Ishikawa (cell line): ENCODE results near the gene MELTF.

Source experiments
- EP300 ChIP-seq: IDR thresholded peaks from 2 replicates; pipeline ENCODE4 v1.6.1; 2012; ENCODE audit warnings: borderline replicate concordance
- MAX ChIP-seq: IDR thresholded peaks from 2 replicates; pipeline ENCODE4 v1.6.1; 2012
- RAD21 ChIP-seq: IDR thresholded peaks from 2 replicates; pipeline ENCODE4 v1.6.1; 2012; ENCODE audit warnings: low read depth
- REST ChIP-seq: IDR thresholded peaks from 2 replicates; pipeline ENCODE4 v1.6.1; 2012; ENCODE audit warnings: low read depth, mild to moderate bottlenecking
- TAF1 ChIP-seq: IDR thresholded peaks from 2 replicates; pipeline ENCODE4 v1.6.1; 2012; ENCODE audit warnings: low read depth, mild to moderate bottlenecking
- USF1 ChIP-seq: IDR thresholded peaks from 2 replicates; pipeline ENCODE4 v1.6.1; 2012
- YY1 ChIP-seq: IDR thresholded peaks from 2 replicates; pipeline ENCODE4 v1.6.1; 2012; ENCODE audit warnings: low read depth
- ZBTB7A ChIP-seq: IDR thresholded peaks from 2 replicates; pipeline ENCODE4 v1.6.1; 2012; ENCODE audit warnings: low read depth

GRCh38 chr3:196970547-196971093 is 59.0 kb downstream of the MELTF start:
- TF ChIP-seq USF1 (no peak), REST (no peak), EP300 (no peak), ZBTB7A (no peak), YY1 (no peak), RAD21 (no peak), TAF1 (no peak), MAX (no peak)
